Choroid plexus epithelial cell (primary cell): ENCODE measurements around the gene HSPG2.
"Not testable (repeated sequence)": the region's sequence is repeated elsewhere in the genome, so short reads cannot be mapped to it uniquely, and the experiment has no call there.

ENCODE experiments used
- DNase-seq: peaks from one replicate; pipeline ENCODE4 v3.0.0-alpha.2; 2010; ENCODE audit warnings: low read depth
- H3K4me3 ChIP-seq: 2 replicates; pipeline ENCODE4 v1.5.1; 2011; ENCODE audit warnings: low read depth, mild to moderate bottlenecking, control low read depth, low read length, moderate library complexity
- TF ChIP-seq, protein P1 (sequence below): conservative IDR thresholded peaks from 2 replicates; pipeline ENCODE4 v1.5.1; 2011; ENCODE audit warnings: low read depth, mild to moderate bottlenecking, control low read depth, inconsistent platforms, low read length, moderate library complexity

Gene HSPG2

DNA sequence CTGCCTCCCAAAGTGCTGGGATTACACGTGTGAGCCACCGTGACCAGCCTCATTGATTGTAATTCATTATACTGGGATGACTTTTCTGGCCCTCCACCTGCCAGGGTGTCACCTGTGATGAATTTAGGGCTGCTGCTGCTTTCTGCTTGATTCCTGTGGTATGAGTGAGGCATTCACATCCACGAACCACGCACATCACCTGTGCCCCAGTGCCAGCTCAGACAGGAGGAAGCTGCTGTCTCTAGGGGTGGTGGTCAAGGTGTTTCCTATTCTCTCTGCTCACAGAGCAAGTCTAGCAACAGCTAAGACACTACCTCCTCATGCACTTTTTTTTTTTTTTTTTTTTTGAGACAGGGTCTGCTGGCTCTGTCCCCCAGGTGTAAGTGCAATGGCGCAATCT, 137.4 kb downstream of the HSPG2 start:
- no peak overlapping the region for H3K4me3 ChIP-seq

DNA sequence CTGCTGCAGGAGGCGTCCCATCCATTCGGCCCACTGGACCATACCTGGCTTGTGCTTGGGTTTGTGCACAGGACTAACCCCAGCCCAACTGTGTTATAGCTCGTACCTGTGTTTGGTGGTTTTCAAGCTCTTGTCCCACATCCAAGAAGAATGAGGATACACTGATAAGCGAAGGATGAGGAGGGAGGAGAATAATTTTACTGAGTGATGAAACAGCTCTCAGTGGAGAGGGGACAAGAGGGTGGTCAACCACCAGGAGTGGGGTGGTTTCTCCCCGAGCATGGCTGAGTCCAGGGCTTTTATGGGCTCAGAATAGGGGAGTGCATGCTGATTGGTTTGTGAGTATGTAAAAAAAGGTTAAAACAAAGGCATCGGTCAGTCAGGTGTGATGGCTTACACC, 142.0 kb downstream of the HSPG2 start:
- no peak overlapping the region for H3K4me3 ChIP-seq
- DNase-seq, result no peak
- TF ChIP-seq, protein P1, sequence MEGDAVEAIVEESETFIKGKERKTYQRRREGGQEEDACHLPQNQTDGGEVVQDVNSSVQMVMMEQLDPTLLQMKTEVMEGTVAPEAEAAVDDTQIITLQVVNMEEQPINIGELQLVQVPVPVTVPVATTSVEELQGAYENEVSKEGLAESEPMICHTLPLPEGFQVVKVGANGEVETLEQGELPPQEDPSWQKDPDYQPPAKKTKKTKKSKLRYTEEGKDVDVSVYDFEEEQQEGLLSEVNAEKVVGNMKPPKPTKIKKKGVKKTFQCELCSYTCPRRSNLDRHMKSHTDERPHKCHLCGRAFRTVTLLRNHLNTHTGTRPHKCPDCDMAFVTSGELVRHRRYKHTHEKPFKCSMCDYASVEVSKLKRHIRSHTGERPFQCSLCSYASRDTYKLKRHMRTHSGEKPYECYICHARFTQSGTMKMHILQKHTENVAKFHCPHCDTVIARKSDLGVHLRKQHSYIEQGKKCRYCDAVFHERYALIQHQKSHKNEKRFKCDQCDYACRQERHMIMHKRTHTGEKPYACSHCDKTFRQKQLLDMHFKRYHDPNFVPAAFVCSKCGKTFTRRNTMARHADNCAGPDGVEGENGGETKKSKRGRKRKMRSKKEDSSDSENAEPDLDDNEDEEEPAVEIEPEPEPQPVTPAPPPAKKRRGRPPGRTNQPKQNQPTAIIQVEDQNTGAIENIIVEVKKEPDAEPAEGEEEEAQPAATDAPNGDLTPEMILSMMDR, result no peak

More for the DNA sequence above, 137.4 kb downstream of the HSPG2 start:
- TF ChIP-seq, protein P1, result no peak
- DNase-seq, result no peak

DNA sequence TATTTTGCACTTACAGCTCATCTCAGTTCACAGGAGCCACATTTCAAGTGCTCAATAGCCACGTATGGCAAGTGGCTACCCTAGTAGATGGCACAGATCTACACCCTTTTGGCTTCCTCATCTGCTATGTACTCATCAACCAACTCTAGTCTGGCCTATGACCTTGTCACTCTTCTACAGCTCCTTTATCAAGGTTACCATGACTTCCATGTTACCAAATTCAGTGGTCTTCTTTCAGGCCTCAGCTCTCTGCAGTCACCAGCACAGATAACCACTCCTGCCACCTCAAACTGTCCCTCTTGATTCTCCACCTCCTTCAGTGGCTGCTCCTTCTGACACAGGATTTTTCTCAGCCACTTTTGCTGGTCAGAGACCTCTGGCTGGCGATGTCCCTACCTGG, 142.5 kb downstream of the HSPG2 start:
- no peak overlapping the region for H3K4me3 ChIP-seq
- TF ChIP-seq, protein P1, result no peak
- DNase-seq, result no peak

DNA sequence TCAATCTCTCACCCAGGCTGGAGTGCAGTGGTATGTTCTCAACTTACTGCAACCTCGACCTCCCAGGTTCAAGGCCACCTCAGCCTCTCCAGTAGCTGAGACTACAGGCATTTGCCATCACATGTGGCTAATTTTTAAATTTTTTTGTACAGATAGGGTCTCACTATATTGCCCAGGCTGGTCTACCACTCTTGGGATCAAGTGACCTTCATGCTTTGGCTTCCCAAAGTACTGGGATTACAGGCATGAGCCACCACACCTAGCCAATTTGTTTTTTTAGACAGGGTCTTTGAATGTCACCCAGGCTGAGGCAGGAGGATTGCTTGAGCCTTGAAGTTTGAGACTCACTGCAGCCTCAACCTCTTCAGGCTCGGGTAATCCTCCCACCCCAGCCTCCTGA, 144.0 kb downstream of the HSPG2 start:
- TF ChIP-seq, protein P1, result no peak
- DNase-seq, result no peak
- H3K4me3 ChIP-seq, result no peak overlapping the region

DNA sequence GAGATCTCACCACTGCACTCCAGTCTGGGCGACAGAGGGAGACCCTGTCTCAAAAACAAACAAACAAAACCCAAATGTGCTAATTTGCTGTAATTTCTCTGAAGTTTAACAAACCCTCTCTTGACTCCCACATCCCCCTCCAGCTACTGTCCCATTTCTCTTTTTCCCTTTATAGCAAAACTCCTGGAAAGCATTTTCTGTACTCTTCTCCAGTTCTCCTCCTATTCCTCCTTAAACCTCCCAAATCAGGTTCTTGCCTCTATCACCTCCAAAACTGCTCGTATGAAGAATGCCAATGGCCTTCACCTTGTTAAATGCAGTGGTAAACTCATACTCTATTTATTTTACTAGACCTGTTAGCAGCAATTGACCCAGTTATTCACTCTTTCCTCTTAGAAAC, 150.5 kb downstream of the HSPG2 start:
- DNase-seq, result no peak
- no peak overlapping the region for H3K4me3 ChIP-seq
- TF ChIP-seq, protein P1, result no peak

DNA sequence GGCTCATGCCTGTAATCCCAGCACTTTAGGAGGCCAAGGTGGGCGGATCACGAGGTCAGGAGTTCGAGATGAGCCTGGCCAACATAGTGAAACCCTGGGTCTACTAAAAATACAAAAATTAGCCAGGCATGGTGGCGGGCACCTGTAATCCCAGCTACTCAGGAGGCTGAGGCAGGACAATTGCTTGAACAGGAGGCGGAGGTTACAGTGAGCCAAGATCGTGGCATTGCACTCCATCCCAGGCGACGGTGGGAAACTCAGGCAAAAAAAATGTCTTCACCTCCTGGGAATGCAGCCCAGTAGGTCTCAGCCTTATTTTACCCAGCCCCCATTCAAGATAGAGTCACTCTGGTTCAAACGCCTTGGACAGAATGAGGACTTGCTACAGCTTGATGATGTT, 151.3 kb downstream of the HSPG2 start:
- H3K4me3 ChIP-seq, DNase-seq: not testable (repeated sequence)

DNA sequence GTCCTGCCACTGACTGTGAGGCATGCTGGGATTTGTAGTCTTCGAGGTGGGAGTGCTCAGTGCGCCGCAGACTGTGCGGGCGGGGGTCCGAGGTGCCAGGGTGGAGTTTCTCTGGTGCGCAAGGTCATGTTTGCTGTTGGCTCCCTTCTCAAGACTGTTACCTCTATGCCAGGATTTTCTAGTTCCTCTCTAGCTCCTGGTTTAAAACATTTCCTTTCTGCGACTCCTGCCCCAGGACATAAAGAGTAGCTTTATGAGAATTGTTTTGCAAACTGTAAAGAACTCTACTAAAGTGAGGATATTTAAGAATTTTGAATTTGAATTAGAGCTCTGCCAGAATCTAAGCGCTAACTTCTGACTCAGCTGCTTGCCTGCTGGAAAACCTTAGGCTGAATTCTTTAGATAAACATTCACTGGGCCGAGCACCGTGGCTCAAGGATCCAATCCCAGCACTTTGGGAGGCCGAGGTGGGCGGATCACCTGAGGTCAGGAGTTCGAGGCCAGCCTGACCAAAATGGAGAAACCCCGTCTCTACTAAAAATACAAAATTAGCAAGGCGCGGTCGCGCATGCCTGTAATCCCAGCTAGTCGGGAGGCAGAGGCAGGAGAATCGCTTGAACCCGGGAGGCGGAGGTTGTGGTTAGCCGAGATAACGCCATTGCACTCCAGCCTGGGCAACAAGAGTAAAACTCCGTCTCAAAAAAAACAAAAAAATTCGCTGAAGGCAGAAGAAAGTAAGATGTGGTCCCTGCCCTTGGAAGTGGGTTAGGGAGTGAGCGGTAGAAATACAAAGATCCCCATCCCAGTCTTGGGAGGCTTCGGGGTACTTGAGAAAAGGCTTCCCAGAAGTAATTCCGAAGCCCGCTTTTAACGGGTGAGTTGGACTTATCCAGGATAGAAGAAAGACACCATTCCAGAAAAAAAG, 153.2 kb downstream of the HSPG2 start:
- peak overlapping the region; percentile 98 for H3K4me3 ChIP-seq
- TF ChIP-seq, protein P1, result no peak
- peak; percentile 79 for DNase-seq
